Neural crest cell (in vitro differentiated cells): Measurements from ENCODE around the gene S100PBP. TPM values are rescaled to one million over a fixed set of nuclear protein-coding genes. Genes with fewer than 3 reads are reported as not detected.

Source experiments
- DNase-seq: peaks from one replicate; pipeline ENCODE4 v3.0.0; 2021; ENCODE audit warnings: low read depth, mixed read lengths, low spot score
- H3K27ac Mint-ChIP-seq: one replicate; pipeline ENCODE4 v1.8.0; 2021; ENCODE audit warnings: mild to moderate bottlenecking, mixed read lengths; ENCODE audit not compliant: unreplicated experiment
- H3K27me3 Mint-ChIP-seq: 2 replicates; pipeline ENCODE4 v1.8.0; 2021; ENCODE audit warnings: low read depth, mild to moderate bottlenecking, mixed read lengths
- H3K36me3 Mint-ChIP-seq: 2 replicates; pipeline ENCODE4 v1.8.0; 2021; ENCODE audit warnings: low read depth, mild to moderate bottlenecking, mixed read lengths
- H3K4me1 Mint-ChIP-seq: 2 replicates; pipeline ENCODE4 v1.8.0; 2021; ENCODE audit warnings: mixed read lengths
- H3K4me3 Mint-ChIP-seq: one replicate; pipeline ENCODE4 v1.8.0; 2021; ENCODE audit warnings: mild to moderate bottlenecking, mixed read lengths
- H3K9me3 Mint-ChIP-seq: 2 replicates; pipeline ENCODE4 v1.8.0; 2021; ENCODE audit warnings: mixed read lengths
- total RNA-seq: library from RNA; stranded (reverse); gene quantifications from 2 replicates; pipeline ENCODE4 v1.2.1, GENCODE V29; 2021
- TF ChIP-seq, protein P1 (sequence below): fragments of 200-600 bp; sonication (generic); conservative IDR thresholded peaks from 2 replicates; pipeline ENCODE4 v1.5.0; 2021; ENCODE audit warnings: antibody characterized with exemption, mild to moderate bottlenecking

S100PBP gene
- total RNA-seq, 1 donor from 2014 or later: 55.0 TPM

DNA sequence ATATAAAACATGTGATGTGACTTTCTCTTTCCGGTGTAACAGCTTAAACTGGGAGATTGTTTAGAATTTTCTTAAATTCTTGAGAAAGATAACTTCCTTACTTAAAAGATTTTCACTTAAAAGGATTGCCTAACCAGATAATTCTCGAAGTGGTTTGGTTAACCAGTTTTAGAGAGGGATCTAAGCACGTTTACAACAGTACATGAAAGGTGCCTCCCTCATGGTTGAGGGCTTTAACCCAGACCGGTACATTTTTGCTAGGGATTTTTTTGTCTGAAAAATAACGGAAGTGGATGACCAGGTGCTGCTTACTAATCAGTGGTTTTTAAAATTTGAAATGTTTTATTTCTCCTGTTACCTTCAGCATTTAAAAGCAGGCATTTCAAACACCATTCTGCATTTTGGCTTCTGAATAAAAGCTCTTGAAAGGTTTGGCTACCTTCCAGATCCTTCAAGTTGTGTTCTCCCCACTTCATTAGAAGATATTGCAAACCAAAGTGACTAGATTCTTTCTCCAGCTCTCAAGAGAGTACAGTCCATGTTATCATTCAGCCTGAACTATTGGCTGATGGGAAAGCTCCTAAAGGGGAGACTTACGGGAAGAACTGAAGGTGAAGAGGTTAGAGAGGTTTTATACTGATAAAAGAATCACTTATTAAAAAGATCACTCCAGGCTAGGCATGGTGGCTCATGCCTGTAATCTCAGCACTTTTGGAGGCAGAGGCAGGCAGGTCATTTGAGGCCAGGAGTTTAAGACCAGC lies 12.8 kb downstream of the S100PBP start:
- H3K27me3 Mint-ChIP-seq: no peaks in the 10 kb centered on the region
- no peaks in the 10 kb centered on the region for H3K9me3 Mint-ChIP-seq
- no peak overlapping the region for H3K4me3 Mint-ChIP-seq
- TF ChIP-seq, protein P1, sequence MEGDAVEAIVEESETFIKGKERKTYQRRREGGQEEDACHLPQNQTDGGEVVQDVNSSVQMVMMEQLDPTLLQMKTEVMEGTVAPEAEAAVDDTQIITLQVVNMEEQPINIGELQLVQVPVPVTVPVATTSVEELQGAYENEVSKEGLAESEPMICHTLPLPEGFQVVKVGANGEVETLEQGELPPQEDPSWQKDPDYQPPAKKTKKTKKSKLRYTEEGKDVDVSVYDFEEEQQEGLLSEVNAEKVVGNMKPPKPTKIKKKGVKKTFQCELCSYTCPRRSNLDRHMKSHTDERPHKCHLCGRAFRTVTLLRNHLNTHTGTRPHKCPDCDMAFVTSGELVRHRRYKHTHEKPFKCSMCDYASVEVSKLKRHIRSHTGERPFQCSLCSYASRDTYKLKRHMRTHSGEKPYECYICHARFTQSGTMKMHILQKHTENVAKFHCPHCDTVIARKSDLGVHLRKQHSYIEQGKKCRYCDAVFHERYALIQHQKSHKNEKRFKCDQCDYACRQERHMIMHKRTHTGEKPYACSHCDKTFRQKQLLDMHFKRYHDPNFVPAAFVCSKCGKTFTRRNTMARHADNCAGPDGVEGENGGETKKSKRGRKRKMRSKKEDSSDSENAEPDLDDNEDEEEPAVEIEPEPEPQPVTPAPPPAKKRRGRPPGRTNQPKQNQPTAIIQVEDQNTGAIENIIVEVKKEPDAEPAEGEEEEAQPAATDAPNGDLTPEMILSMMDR: no peak
- H3K27ac Mint-ChIP-seq: no peak overlapping the region
- H3K4me1 Mint-ChIP-seq: no peaks in the 10 kb centered on the region
- H3K36me3 Mint-ChIP-seq: peaks cover 11% of the 10 kb centered on the region
- no peak for DNase-seq

DNA sequence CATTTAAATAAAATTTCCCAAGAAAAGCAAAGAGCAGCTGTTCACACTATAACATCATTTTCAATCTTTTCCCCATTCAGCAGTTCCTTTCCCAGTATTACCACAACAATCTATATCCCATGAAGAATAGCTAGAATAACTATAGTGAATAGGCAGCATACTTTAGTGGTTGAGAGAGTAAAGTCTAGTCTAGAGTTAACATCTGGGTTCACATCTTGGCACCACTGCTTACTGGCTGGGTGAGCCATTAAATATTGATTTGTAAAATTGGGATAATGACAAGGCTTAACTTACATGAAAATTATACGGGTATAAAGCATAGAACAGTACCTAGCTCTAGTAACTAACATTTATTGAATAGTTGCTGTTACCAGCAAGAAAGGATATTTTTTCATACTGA lies 14.4 kb downstream of the S100PBP start:
- Mint-ChIP-seq H3K27ac (no peak overlapping the region), H3K36me3 (peaks cover 17% of the 10 kb centered on the region)

DNA sequence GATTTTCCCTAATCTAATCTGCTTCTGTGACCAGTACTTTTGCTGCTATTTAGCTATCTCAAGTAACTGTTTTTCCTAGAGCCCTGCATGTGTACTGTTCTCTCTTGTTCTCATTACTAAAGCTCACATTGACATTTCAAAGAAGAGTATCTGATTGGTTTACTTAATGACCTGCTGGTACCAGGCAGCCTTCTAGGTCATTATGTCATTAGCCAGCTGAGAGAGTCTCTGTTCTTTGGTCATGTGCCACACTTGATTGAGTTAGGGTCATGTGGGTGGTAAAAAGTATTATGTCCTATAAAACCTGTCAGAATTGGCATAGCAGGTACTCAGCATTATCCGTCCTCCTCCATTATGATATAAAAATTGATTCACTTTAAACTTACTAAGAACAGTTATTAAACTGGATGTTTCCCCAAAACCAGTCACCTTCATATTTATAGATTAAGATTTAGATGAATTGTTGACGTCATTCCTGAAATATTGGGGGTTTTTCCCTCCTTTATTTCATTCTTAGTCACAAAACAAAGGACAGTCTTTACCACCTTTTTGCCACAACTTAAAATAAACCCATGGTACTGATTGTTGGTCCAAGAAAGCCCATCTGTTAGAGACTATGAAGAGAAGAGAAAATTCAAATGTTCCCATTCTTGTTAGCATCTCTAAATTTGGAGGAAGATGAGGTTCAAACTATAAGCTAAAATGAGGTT lies 31.1 kb downstream of the S100PBP start:
- DNase-seq: no peak
- Mint-ChIP-seq H3K27me3 (no peaks in the 10 kb centered on the region), H3K4me3 (no peak overlapping the region), H3K9me3 (no peaks in the 10 kb centered on the region), H3K36me3 (peaks cover 11% of the 10 kb centered on the region), H3K4me1 (peaks cover 8% of the 10 kb centered on the region), H3K27ac (no peak overlapping the region)
- TF ChIP-seq, protein P1: no peak

More for the DNA sequence above, 14.4 kb downstream of the S100PBP start:
- no peak for DNase-seq
- Mint-ChIP-seq H3K4me1 (no peaks in the 10 kb centered on the region), H3K9me3 (no peaks in the 10 kb centered on the region), H3K27me3 (no peaks in the 10 kb centered on the region), H3K4me3 (no peak overlapping the region)
- TF ChIP-seq, protein P1: no peak

DNA sequence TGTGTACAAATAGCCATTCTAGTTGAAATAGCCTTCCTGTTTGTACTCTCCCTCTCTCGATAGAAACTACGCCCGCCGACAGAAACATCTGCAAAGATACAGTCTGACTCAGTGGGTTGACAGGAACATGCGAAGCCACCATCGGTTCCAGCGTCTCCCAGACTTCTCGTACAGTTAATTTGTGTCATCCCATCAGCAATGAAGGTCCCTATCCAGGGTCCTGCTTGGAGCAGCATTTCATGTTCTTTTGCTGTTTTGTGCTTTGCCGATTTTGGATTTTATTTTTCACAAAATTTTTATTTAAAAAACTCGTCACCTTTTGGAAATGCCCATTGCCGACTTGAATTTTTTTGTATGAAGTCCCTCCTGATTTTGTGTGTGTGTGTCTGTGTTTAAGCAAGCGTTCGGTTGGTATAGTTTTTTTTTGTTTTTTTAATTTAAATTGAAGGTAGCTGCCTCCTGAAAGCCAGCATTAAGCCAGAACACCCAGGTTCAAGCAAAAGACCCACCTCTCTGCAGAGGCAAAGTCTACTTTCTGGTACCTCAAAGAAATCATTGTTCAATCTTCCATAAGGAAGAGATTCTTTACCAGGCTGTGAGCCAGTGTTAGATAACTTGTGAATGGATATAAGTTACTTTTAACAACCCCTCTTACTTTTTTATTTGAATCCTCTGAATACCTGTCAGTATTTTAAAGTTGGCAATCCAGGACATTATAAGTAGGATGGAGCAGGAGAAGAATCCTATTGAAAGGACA lies 38.6 kb downstream of the S100PBP start:
- no peaks in the 10 kb centered on the region for H3K9me3 Mint-ChIP-seq
- H3K4me1 Mint-ChIP-seq: no peaks in the 10 kb centered on the region
- H3K27me3 Mint-ChIP-seq: no peaks in the 10 kb centered on the region

DNA sequence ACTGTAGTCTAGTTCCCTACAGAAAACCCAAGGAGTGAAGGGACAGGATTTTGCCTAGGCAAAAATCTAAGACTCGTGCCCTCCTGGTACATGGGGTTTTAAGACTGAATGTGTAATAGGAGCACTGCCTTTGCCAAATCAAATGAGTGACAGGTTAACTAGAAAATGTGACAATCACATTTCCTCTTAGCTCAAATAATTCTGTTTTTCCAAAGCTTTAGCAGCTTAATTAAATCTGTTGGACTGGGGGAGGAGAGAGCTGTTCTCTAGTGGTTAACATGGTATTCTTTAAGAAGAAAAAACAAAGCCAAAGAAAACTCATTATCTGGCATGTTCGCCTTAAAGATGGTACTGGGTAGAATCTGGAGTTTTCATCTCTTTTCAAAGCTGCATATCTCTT lies 40.7 kb downstream of the S100PBP start:
- no peak overlapping the region for H3K27ac Mint-ChIP-seq
- peaks cover 8% of the 10 kb centered on the region for H3K36me3 Mint-ChIP-seq

More for the DNA sequence above, 38.6 kb downstream of the S100PBP start:
- TF ChIP-seq, protein P1: no peak
- DNase-seq: no peak
- H3K36me3 Mint-ChIP-seq: peaks cover 2% of the 10 kb centered on the region
- no peak overlapping the region for H3K27ac Mint-ChIP-seq
- H3K4me3 Mint-ChIP-seq: no peak overlapping the region

More for the DNA sequence above, 40.7 kb downstream of the S100PBP start:
- TF ChIP-seq, protein P1: no peak
- H3K9me3 Mint-ChIP-seq: no peaks in the 10 kb centered on the region
- H3K4me1 Mint-ChIP-seq: no peaks in the 10 kb centered on the region
- H3K27me3 Mint-ChIP-seq: no peaks in the 10 kb centered on the region
- DNase-seq: no peak
- no peak overlapping the region for H3K4me3 Mint-ChIP-seq
